ENCODE results near the gene ADRA2C.

The ADRA2C gene

GRCh38 chr4:3727847-3728469 is 38.2 kb upstream of the ADRA2C start:
- no peak overlapping the region for H3K4me3 ChIP-seq
- DNase-seq (ENCODE audit: low spot score): no peak
- no peak overlapping the region for H3K27ac ChIP-seq
- TF ChIP-seq CTCF (IDR thresholded peaks at IDR 0.05): no peak

GRCh38 chr4:3729188-3729881 is 36.9 kb upstream of the ADRA2C start:
- no peak for TF ChIP-seq CTCF (IDR thresholded peaks at IDR 0.05)
- peak overlapping the region in 1 of 2 donors; percentile 69 for H3K27ac ChIP-seq
- H3K4me3 ChIP-seq: no peak overlapping the region
- no peak for DNase-seq (ENCODE audit: low spot score)

GRCh38 chr4:3729882-3730226 is 36.3 kb upstream of the ADRA2C start:
- no peak for DNase-seq (ENCODE audit: low spot score)
- Histone ChIP-seq H3K4me3 (no peak overlapping the region), H3K27ac (peak overlapping the region in 1 of 2 donors; percentile 69)
- TF ChIP-seq CTCF (IDR thresholded peaks at IDR 0.05): no peak

- TF ChIP-seq CTCF (IDR thresholded peaks at IDR 0.05): no peak
- H3K27ac ChIP-seq: no peak overlapping the region
- no peak overlapping the region for H3K4me3 ChIP-seq
- no peak for DNase-seq (ENCODE audit: low spot score)
Observed at GRCh38 chr4:3730422-3731190, 35.6 kb upstream of the ADRA2C start.

GRCh38 chr4:3732076-3733028 is 33.8 kb upstream of the ADRA2C start:
- DNase-seq (ENCODE audit: low spot score): no peak
- Histone ChIP-seq H3K4me3 (no peak overlapping the region), H3K27ac (no peak overlapping the region)
- no peak for TF ChIP-seq CTCF (IDR thresholded peaks at IDR 0.05)

- H3K4me3 ChIP-seq: no peak overlapping the region
- no peak for DNase-seq (ENCODE audit: low spot score)
- TF ChIP-seq CTCF (IDR thresholded peaks at IDR 0.05): no peak
- no peak overlapping the region for H3K27ac ChIP-seq
Observed at GRCh38 chr4:3733195-3733594, 33.0 kb upstream of the ADRA2C start.
